ENCODE measurements around the gene SLPI.
A peak's percentile ranks its signal among the peaks of the same experiment; 100 is the strongest.

Gene SLPI

GRCh38 chr20:45254383-45255262 is at the start of gene SLPI:
SLPI (minus strand) TSS chr20:45254564; CDS start chr20:45254543, 21 bp downstream.
- DNase-seq, result peak; percentile 37

GRCh38 chr20:45303586-45304463 is 49.5 kb upstream of the SLPI start:
- DNase-seq, result no peak

- DNase-seq, result no peak
Observed at GRCh38 chr20:45301824-45302271, 47.5 kb upstream of the SLPI start.

GRCh38 chr20:45300961-45301360 is 46.6 kb upstream of the SLPI start:
- no peak for DNase-seq

- DNase-seq, result no peak
Observed at GRCh38 chr20:45299786-45300185, 45.4 kb upstream of the SLPI start.

GRCh38 chr20:45297786-45298497 is 43.6 kb upstream of the SLPI start:
- DNase-seq, result no peak

GRCh38 chr20:45294659-45295058 is 40.3 kb upstream of the SLPI start:
- no peak for DNase-seq

GRCh38 chr20:45294003-45294368 is 39.6 kb upstream of the SLPI start:
- no peak for DNase-seq

- DNase-seq, result peak; percentile 65
Observed at GRCh38 chr20:45293041-45294002, 39.0 kb upstream of the SLPI start.

- no peak for DNase-seq
Observed at GRCh38 chr20:45292343-45292742, 38.0 kb upstream of the SLPI start.

- DNase-seq, result no peak
Observed at GRCh38 chr20:45291526-45291925, 37.2 kb upstream of the SLPI start.

- DNase-seq, result peak; percentile 76
Observed at GRCh38 chr20:45290677-45291355, 36.5 kb upstream of the SLPI start.

- DNase-seq, result no peak
Observed at GRCh38 chr20:45289942-45290676, 35.7 kb upstream of the SLPI start.

- DNase-seq, result no peak
Observed at GRCh38 chr20:45288860-45289259, 34.5 kb upstream of the SLPI start.

- DNase-seq, result no peak
Observed at GRCh38 chr20:45288376-45288775, 34.0 kb upstream of the SLPI start.

- no peak for DNase-seq
Observed at GRCh38 chr20:45283551-45284057, 29.2 kb upstream of the SLPI start.

GRCh38 chr20:45282700-45283550 is 28.6 kb upstream of the SLPI start:
- DNase-seq, result no peak

GRCh38 chr20:45279992-45280391 is 25.6 kb upstream of the SLPI start:
- DNase-seq, result no peak

GRCh38 chr20:45275338-45275737 is 21.0 kb upstream of the SLPI start:
- DNase-seq, result no peak

All from kidney glomerular epithelial cell (primary cell).